Fibroblast of the aortic adventitia (primary cell): ENCODE results near the gene KRT85. TPM values are rescaled to one million over a fixed set of nuclear protein-coding genes. Genes with fewer than 3 reads are reported as not detected.

Experiments
- DNase-seq: peaks from one replicate; pipeline ENCODE4 v3.0.0-alpha.2; 2010; ENCODE audit warnings: low read depth
- H3K4me3 ChIP-seq: 2 replicates; pipeline ENCODE4 v1.5.1; 2011; ENCODE audit warnings: low read depth, mild to moderate bottlenecking, control low read depth, low read length, moderate library complexity
- total RNA-seq: library from RNA; depleted of rRNA; stranded (reverse); fragments of >200 nt; gene quantifications from 2 replicates; pipeline ENCODE4 v1.2.3, GENCODE V29; 2012; ENCODE audit warnings: low replicate concordance
- TF ChIP-seq, protein P1 (sequence below): IDR thresholded peaks from 2 replicates; pipeline ENCODE4 v1.5.1; 2011; ENCODE audit warnings: mild to moderate bottlenecking, low read length, control low read depth, inconsistent platforms; ENCODE audit not compliant: insufficient read depth

KRT85 gene
- total RNA-seq, 1 donor, result not detected

DNA sequence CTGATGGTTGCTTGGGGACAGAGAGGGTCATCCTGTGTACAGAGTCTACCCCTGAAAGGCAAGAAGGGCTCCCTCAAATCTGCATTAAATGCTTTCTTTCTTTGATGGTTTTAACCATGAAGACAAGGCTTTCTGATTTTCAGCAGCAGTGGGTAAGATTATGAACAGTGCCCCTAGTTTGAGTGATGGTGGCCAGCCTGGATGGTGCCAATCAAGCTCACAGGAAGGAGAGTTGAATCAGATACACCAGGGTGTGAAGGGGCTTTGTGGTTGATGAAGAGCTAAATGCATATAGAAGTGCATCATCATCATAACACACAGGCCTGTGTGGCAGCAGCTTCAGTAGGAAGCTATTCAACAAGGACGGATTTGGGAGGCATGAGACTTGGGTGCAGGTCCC is 5.7 kb downstream of the KRT85 start:
- TF ChIP-seq, protein P1, sequence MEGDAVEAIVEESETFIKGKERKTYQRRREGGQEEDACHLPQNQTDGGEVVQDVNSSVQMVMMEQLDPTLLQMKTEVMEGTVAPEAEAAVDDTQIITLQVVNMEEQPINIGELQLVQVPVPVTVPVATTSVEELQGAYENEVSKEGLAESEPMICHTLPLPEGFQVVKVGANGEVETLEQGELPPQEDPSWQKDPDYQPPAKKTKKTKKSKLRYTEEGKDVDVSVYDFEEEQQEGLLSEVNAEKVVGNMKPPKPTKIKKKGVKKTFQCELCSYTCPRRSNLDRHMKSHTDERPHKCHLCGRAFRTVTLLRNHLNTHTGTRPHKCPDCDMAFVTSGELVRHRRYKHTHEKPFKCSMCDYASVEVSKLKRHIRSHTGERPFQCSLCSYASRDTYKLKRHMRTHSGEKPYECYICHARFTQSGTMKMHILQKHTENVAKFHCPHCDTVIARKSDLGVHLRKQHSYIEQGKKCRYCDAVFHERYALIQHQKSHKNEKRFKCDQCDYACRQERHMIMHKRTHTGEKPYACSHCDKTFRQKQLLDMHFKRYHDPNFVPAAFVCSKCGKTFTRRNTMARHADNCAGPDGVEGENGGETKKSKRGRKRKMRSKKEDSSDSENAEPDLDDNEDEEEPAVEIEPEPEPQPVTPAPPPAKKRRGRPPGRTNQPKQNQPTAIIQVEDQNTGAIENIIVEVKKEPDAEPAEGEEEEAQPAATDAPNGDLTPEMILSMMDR, result no peak
- H3K4me3 ChIP-seq, result no peak overlapping the region
- DNase-seq, result no peak

DNA sequence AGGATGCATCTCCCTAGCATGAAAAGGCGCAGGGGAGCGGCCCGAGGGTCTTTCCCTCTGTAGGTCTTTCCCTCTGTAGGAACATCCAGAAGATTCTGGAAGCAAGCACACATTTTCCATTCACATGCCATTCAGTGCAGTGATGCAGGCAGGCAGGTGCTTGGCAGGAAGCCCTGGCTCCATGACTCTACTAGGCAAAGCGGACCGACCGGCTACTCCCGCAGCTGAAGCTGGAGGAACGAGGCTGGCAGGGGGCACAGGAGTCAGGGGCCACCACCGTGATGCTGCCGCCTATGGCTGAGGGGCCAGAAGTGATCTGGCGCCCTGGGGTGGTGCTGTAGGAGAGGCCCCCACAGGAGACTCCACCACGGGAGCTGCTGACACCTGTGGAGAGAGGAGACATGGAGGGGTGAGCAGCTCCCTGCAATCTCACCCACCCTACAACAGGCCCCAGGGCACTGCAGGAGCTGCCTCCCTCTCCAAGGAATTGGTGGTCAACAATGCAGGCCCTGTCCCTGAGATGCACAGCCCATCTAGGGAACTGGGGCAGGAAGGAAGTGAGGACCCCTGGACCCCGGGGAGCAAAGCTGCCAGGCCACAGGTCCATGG is 6.5 kb downstream of the KRT85 start:
- TF ChIP-seq, protein P1, result no peak
- no peak for DNase-seq
- H3K4me3 ChIP-seq, result no peak overlapping the region

DNA sequence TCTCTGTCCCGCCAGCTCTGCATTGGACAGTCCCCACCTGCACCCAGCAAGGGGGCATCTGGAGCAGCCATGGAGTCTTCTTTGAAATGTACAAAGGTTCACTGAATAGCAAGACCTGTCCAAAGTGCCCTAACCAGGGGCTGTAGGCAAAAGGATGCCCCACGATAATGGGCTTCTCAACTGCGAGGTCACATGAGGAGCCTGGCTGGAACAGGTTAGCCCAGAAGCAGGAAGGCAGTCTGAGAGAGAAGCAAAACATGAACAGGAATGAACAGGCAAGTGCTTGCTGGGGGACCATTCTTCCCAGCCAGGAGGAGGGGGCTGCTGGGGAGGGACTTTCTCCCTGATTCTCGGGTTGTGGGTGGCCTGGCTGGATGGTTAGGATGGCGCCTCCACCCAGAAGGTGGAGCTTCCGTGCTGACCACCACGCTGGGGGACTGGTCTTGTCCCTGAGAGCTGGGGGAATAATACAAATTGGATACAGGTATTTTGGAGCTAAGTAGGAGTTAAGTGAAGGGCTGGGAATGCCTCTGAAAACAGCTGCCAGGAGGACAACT is 7.1 kb downstream of the KRT85 start:
- DNase-seq, result no peak
- TF ChIP-seq, protein P1, result no peak
- H3K4me3 ChIP-seq, result no peak overlapping the region

DNA sequence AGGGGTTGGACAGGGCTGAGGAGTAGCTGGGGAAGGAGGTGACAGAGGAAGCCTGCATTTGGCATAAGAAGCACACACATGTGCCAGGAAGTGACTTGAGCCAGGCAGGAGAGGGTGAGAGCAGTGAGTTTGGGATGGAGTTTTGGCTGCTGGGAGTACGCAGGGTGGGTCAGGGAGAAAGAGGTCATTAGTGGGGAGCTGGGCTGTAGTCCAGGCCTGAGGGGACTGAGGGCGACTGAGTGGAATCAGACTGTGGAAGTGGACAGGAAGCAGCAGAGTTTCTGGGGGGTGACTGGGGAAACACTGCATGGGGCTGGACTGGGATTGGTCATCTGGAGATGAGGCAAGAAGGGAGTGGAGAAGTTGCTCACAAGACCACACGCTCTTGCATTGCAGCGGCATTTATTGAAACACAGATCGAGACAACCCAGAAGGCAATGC is 7.6 kb downstream of the KRT85 start:
- no peak for DNase-seq

DNA sequence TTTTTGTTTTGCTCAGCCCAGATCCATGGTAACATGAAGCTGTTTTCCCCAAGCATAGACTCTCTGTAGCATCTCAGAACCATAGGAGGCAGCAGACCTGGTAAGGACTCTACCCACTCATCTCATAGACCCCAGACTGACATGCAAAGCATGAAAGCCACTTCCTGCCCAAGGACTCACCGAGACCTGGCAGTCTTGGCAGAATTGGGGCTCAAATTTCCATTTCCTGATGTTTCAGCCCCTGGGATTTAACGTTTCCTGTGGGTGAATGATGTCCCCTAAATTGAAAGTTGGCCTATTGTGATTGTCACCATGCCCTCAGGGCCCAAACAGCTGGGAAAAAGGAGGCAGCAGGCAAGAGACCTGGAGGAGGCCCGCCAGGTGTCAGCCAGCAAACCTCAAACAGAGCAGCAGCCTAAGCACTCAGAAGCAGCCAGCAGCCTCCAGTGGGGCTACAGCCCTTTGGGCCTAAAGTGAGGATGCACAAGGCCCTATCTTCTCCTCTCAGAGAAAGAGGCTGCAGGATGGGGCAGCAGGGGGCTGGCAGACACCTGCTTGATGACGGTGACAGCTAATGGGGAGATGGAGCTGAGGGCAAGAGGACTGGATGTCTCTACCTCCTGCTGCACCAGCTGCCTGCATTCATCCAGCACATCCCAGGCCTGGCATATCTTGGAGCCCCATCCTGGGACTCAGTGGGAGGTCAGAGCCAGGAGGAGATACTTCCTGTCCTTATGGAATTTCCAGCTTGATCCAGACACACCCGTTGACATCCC is 8.5 kb downstream of the KRT85 start:
- no peak overlapping the region for H3K4me3 ChIP-seq

More for the DNA sequence above, 7.6 kb downstream of the KRT85 start:
- no peak overlapping the region for H3K4me3 ChIP-seq
- TF ChIP-seq, protein P1, result no peak

DNA sequence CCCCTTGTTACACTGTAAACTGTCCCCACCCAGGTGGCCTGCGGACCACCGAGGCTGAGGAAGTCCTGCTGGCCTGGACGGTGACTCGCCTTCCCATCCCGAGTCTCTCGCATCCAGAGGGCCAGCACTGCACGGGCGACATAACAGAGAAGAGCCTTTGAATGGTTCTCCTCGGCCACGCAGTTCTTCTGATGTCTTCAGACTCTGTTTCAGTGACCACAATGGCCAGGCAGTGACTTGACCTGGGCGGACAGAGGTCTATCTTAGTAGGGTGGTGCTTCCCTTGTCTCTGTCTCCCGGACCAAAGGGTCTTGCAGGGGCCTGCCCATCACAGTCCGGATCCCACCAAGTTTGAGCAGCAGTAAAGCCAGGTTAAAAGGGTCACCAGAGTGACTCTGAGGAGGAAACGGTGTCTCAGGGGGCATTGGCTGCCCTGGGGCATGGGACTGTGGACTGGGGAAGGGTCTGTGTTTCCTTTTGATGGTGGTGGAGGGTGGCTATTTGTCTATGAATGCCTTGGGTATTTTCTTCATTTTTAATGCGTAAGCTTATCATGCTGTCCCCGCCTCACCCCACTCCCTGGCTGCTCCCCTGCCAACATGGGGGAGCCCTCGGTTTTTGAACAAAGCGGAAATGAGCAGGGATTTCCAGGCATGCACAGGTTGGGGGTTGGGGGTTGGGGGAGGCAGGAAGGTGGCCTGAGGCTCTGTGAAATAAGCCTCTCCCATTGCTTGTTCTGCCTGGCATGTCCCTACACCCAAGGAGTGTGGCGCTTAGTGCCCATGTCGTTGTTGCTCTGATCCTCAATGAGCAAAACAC is 10.3 kb downstream of the KRT85 start:
- no peak overlapping the region for H3K4me3 ChIP-seq
- DNase-seq, result no peak
- TF ChIP-seq, protein P1, result no peak

More for the DNA sequence above, 8.5 kb downstream of the KRT85 start:
- DNase-seq, result no peak
- TF ChIP-seq, protein P1, result no peak
